B cell (primary cell): Measurements from ENCODE around the gene SEC14L5. TPM values are rescaled to one million over a fixed set of nuclear protein-coding genes. Genes with fewer than 3 reads are reported as not detected.

Source experiments
- ATAC-seq: fragments of 200-7000 bp; cut with Tn5 transposase; one replicate; pipeline ENCODE4 v1.10.0; 2021; ENCODE audit warnings: low read depth, mild to moderate bottlenecking, moderate number of reproducible peaks, moderate library complexity
- CTCF ChIA-PET: fragments of 350-600 bp; sonication (Branson Sonifier 250); formaldehyde crosslinking; loops from one replicate; lab custom pipeline; 2021; ENCODE audit warnings: antibody characterized with exemption, inconsistent platforms; lab: Charles Lee
- POLR2A ChIA-PET: fragments of 350-600 bp; sonication (Branson Sonifier 250); formaldehyde crosslinking; loops from one replicate; lab custom pipeline; 2021; ENCODE audit warnings: antibody characterized with exemption; lab: Charles Lee
- DNase-seq: peaks from one replicate; pipeline ENCODE4 v3.0.0; 2013
- H2AFZ ChIP-seq: 2 replicates; pipeline ENCODE4 v1.6.1; 2012; ENCODE audit warnings: mild to moderate bottlenecking, low read depth, low read length; ENCODE audit not compliant: insufficient read depth, poor library complexity, severe bottlenecking
- H3K27ac ChIP-seq, 2 donors: 1 replicate in 1 of 2; 2 replicates in 1 of 2; pipeline ENCODE4 v1.5.1; 2012 to 2013; ENCODE audit warnings: low read length in 2 of 2, mild to moderate bottlenecking in 2 of 2, moderate library complexity in 1 of 2
- H3K27me3 ChIP-seq, 4 experiments: fragments of 200-600 bp in 1 of 4; sonication (generic) in 1 of 4; replicated peaks in 1 of 4; 1 replicate in 2 of 4; 2 replicates in 2 of 4; pipeline versions ENCODE4 v1.6.1 to v1.7.0; 2013 to 2016; ENCODE audit warnings: low read length in 3 of 4, mild to moderate bottlenecking in 2 of 4, mixed read lengths in 1 of 4, moderate library complexity in 1 of 4; ENCODE audit not compliant: insufficient read depth in 4 of 4, control insufficient read depth in 3 of 4; ENCODE audit errors: control extremely low read depth in 1 of 4
- H3K36me3 ChIP-seq, 2 experiments: replicated peaks in 1 of 2; 1 replicate in 1 of 2; 2 replicates in 1 of 2; pipeline versions ENCODE4 v1.6.1 to v1.7.1; 2013; ENCODE audit warnings: low read length in 1 of 2; ENCODE audit not compliant: insufficient read depth in 2 of 2, control insufficient read depth in 1 of 2; ENCODE audit errors: control extremely low read depth in 1 of 2, extremely low read depth in 1 of 2
- H3K4me1 ChIP-seq, 2 donors: fragments of 200-600 bp in 1 of 2; sonication (generic) in 1 of 2; 1 replicate in 1 of 2; 2 replicates in 1 of 2; pipeline versions ENCODE4 v1.5.1 to v1.6.1; 2013 to 2017; ENCODE audit warnings: low read length in 2 of 2; ENCODE audit not compliant: control insufficient read depth in 2 of 2, insufficient read depth in 2 of 2
- H3K4me2 ChIP-seq: replicated peaks from 2 replicates; pipeline ENCODE3; 2012; ENCODE audit warnings: mild to moderate bottlenecking, low read depth, low read length; ENCODE audit not compliant: poor library complexity, severe bottlenecking
- H3K4me3 ChIP-seq, 5 experiments: fragments of 200-600 bp in 1 of 5; sonication (generic) in 1 of 5; 1 replicate in 3 of 5; 2 replicates in 2 of 5; pipeline versions ENCODE4 v1.5.1 to v1.7.0; 2011 to 2016; ENCODE audit warnings: low read length in 4 of 5, mild to moderate bottlenecking in 4 of 5, low read depth in 2 of 5, control low read depth in 1 of 5, moderate library complexity in 1 of 5; ENCODE audit not compliant: insufficient read depth in 1 of 5; ENCODE audit errors: control extremely low read depth in 1 of 5, extremely low read depth in 1 of 5
- H3K79me2 ChIP-seq: fragments of 200-600 bp; sonication (generic); one replicate; pipeline ENCODE4 v1.6.0; 2016; ENCODE audit warnings: low read length; ENCODE audit not compliant: control insufficient read depth, insufficient read depth
- H3K9ac ChIP-seq: fragments of 200-600 bp; sonication (generic); 2 replicates; pipeline ENCODE4 v1.6.1; 2017; ENCODE audit warnings: mild to moderate bottlenecking, low read length, moderate library complexity
- H3K9me3 ChIP-seq, 3 donors: one replicate each; pipeline versions ENCODE4 v1.6.1 to v1.7.1; 2013; ENCODE audit warnings: low read length in 2 of 3; ENCODE audit not compliant: control insufficient read depth in 2 of 3, insufficient read depth in 1 of 3; ENCODE audit errors: control extremely low read depth in 1 of 3
- H4K20me1 ChIP-seq: 2 replicates; pipeline ENCODE4 v1.6.0; 2012; ENCODE audit warnings: mild to moderate bottlenecking, low read length; ENCODE audit not compliant: insufficient read depth, control insufficient read depth, poor library complexity, severe bottlenecking
- H3K27ac Mint-ChIP-seq: one replicate; pipeline ENCODE4 v1.8.0; 2021; ENCODE audit warnings: mixed read lengths
- H3K27me3 Mint-ChIP-seq: one replicate; pipeline ENCODE4 v1.8.0; 2021; ENCODE audit warnings: mixed read lengths
- H3K4me1 Mint-ChIP-seq: one replicate; pipeline ENCODE4 v1.8.0; 2021; ENCODE audit warnings: mixed read lengths
- H3K4me3 Mint-ChIP-seq: one replicate; pipeline ENCODE4 v1.8.0; 2021; ENCODE audit warnings: mixed read lengths
- H3K9me3 Mint-ChIP-seq: one replicate; pipeline ENCODE4 v1.8.0; 2022; ENCODE audit warnings: mixed read lengths; ENCODE audit not compliant: insufficient read depth
- CTCF ChIP-seq: fragments of 200-600 bp; IDR thresholded peaks from one replicate; pipeline ENCODE4 v1.8.0; 2022; ENCODE audit warnings: antibody characterized with exemption, mild to moderate bottlenecking
- EZH2 ChIP-seq: IDR thresholded peaks from 2 replicates; pipeline ENCODE4 v1.6.1; 2012; ENCODE audit warnings: borderline replicate concordance, low read depth, mild to moderate bottlenecking, moderate library complexity, low read length; ENCODE audit not compliant: insufficient read depth, poor library complexity, severe bottlenecking
- WGBS: methylation state at CpG from one replicate; pipeline ENCODE4 v1.1.5; 2013; ENCODE audit warnings: missing lambda C conversion rate; ENCODE audit not compliant: insufficient coverage; 5-methylcytosine and 5-hydroxymethylcytosine counted together
- intact Hi-C: fragments of 100-400 bp; cut with micrococcal nuclease; formaldehyde crosslinking; loops from one replicate; pipeline ENCODE4 v1.10.0; 2022
- polyA plus RNA-seq: library from polyadenylated mRNA; depleted of rRNA; stranded (reverse); fragments of >200 nt; gene quantifications from 2 replicates; pipeline ENCODE4 v1.2.3, GENCODE V29; 2012
- total RNA-seq, 2 donors: library from RNA; stranded (reverse); fragments of 120-200 nt in 1 of 2; gene quantifications; 1 replicate in 1 of 2; 2 replicates in 1 of 2; pipeline versions ENCODE4 v1.2.3 to v1.2.4, GENCODE V29; 2013 to 2022

Gene SEC14L5
- total and polyA plus RNA-seq, 2 donors (not counting 1 experiment from before 2014, with no cell fraction given): not detected

GRCh38 chr16:4920826-4921225, 37.3 kb upstream of the SEC14L5 start:
- no peaks in the 10 kb centered on the region for H3K4me1 ChIP-seq
- no peak overlapping the region for H3K27ac Mint-ChIP-seq
- ATAC-seq: no peak

More at GRCh38 chr16:4920826-4921225, 37.3 kb upstream of the SEC14L5 start:
- Mint-ChIP-seq H3K4me1 (no peaks in the 10 kb centered on the region), H3K4me3 (no peak overlapping the region), H3K9me3 (no peaks in the 10 kb centered on the region), H3K27me3 (peaks cover 8% of the 10 kb centered on the region)
- no peaks in the 10 kb centered on the region for H4K20me1 ChIP-seq
- H3K4me2 ChIP-seq: no peak overlapping the region
- no peaks in the 10 kb centered on the region for H3K79me2 ChIP-seq
- peaks cover 0 to 12% (median under 1%) of the 10 kb centered on the region in 4 experiments for H3K27me3 ChIP-seq
- no peaks in the 10 kb centered on the region for H3K36me3 ChIP-seq
- H2AFZ ChIP-seq: no peak overlapping the region
- H3K4me3 ChIP-seq: no peak overlapping the region
- ChIA-PET CTCF (no interaction called here), POLR2A (no interaction called here)
- no peak overlapping the region for H3K27ac ChIP-seq
- intact Hi-C loops: no loop called here
- H3K9me3 ChIP-seq: peaks cover 0 to 6% (median 0%) of the 10 kb centered on the region in 3 donors
- no peak overlapping the region for H3K9ac ChIP-seq
- no peak for DNase-seq
- no peak for TF ChIP-seq EZH2
- no peak for TF ChIP-seq CTCF
- WGBS: 86% methylated on average over 5 of the region's 5 CpGs
